HepG2 (cell line): Measurements from ENCODE around the gene TADA3. TPM values are rescaled to one million over a fixed set of nuclear protein-coding genes. Genes with fewer than 3 reads are reported as not detected.

Source experiments
- AHDC1 ChIP-seq: sonication (generic); formaldehyde crosslinking; IDR thresholded peaks from 2 replicates; pipeline ENCODE4 v1.5.1; 2020; ENCODE audit warnings: mild to moderate bottlenecking, missing genetic modification reagents, borderline replicate concordance
- ATF1 ChIP-seq: IDR thresholded peaks from 2 replicates; pipeline ENCODE4 v1.6.1; 2016; ENCODE audit warnings: mild to moderate bottlenecking, control low read depth
- GPBP1L1 ChIP-seq: sonication (generic); formaldehyde crosslinking; IDR thresholded peaks from 2 replicates; pipeline ENCODE4 v1.5.0; 2020; ENCODE audit warnings: mild to moderate bottlenecking, missing genetic modification reagents
- HOXD1 ChIP-seq: sonication (generic); formaldehyde crosslinking; IDR thresholded peaks from 2 replicates; pipeline ENCODE4 v1.5.0; 2020; ENCODE audit warnings: missing genetic modification reagents
- MTERF4 ChIP-seq: sonication (generic); formaldehyde crosslinking; IDR thresholded peaks from 2 replicates; pipeline ENCODE4 v1.8.0; 2023; ENCODE audit warnings: mild to moderate bottlenecking, missing genetic modification reagents
- MYNN ChIP-seq: sonication (generic); formaldehyde crosslinking; IDR thresholded peaks from 2 replicates; pipeline ENCODE4 v1.4.0; 2020; ENCODE audit warnings: mild to moderate bottlenecking, low read depth, missing genetic modification reagents
- NCOA2 ChIP-seq: sonication (generic); formaldehyde crosslinking; IDR thresholded peaks from 2 replicates; pipeline ENCODE4 v1.8.0; 2022; ENCODE audit warnings: inconsistent platforms
- PLSCR1 ChIP-seq: sonication (generic); formaldehyde crosslinking; IDR thresholded peaks from 2 replicates; pipeline ENCODE4 v1.5.0; 2020; ENCODE audit warnings: missing genetic modification reagents, mild to moderate bottlenecking, borderline replicate concordance
- U2AF1 ChIP-seq: fragments of 200-400 bp; formaldehyde crosslinking; optimal IDR thresholded peaks from 2 replicates; pipeline ENCODE3; 2017; ENCODE audit warnings: mild to moderate bottlenecking, low read depth, low read length
- XRCC5 ChIP-seq: fragments of 200-400 bp; formaldehyde crosslinking; optimal IDR thresholded peaks from 2 replicates; pipeline ENCODE3; 2017; ENCODE audit warnings: mild to moderate bottlenecking, low read length
- ZEB1 ChIP-seq: IDR thresholded peaks from 2 replicates; pipeline ENCODE4 v1.6.1; 2012; ENCODE audit warnings: mild to moderate bottlenecking, low read depth, inconsistent platforms; ENCODE audit not compliant: insufficient replicate concordance
- ZFP82 ChIP-seq: sonication (generic); formaldehyde crosslinking; IDR thresholded peaks from 2 replicates; pipeline ENCODE4 v1.5.1; 2020; ENCODE audit warnings: mild to moderate bottlenecking, missing genetic modification reagents, borderline replicate concordance
- ZFYVE20 ChIP-seq: sonication (generic); formaldehyde crosslinking; IDR thresholded peaks from 2 replicates; pipeline ENCODE4 v1.8.0; 2023; ENCODE audit warnings: low read depth, mild to moderate bottlenecking, moderate library complexity, missing genetic modification reagents, borderline replicate concordance
- ZNF264 ChIP-seq: sonication (generic); formaldehyde crosslinking; IDR thresholded peaks from 2 replicates; pipeline ENCODE4 v1.4.0; 2020; ENCODE audit warnings: missing genetic modification reagents
- ZNF343 ChIP-seq: sonication (generic); formaldehyde crosslinking; IDR thresholded peaks from 2 replicates; pipeline ENCODE4 v1.4.0; 2020; ENCODE audit warnings: mild to moderate bottlenecking, missing genetic modification reagents
- ZNF550 ChIP-seq: sonication (generic); formaldehyde crosslinking; IDR thresholded peaks from 2 replicates; pipeline ENCODE4 v1.4.0; 2020; ENCODE audit warnings: mild to moderate bottlenecking, missing genetic modification reagents, borderline replicate concordance
- ZNF567 ChIP-seq: sonication (generic); formaldehyde crosslinking; IDR thresholded peaks from 2 replicates; pipeline ENCODE4 v1.8.1; 2023; ENCODE audit warnings: mild to moderate bottlenecking, missing genetic modification reagents, borderline replicate concordance
- ZNF747 ChIP-seq: sonication (generic); formaldehyde crosslinking; IDR thresholded peaks from 2 replicates; pipeline ENCODE4 v1.8.1; 2023; ENCODE audit warnings: missing genetic modification reagents, mild to moderate bottlenecking, borderline replicate concordance
- ZSCAN21 ChIP-seq: sonication (generic); formaldehyde crosslinking; IDR thresholded peaks from 2 replicates; pipeline ENCODE4 v1.8.0; 2022; ENCODE audit warnings: mild to moderate bottlenecking, missing genetic modification reagents, moderate library complexity, borderline replicate concordance
- polyA plus RNA-seq, 8 experiments: library from polyadenylated mRNA; depleted of rRNA in 3 of 8; stranded (reverse) in 7 of 8; unstranded in 1 of 8; fragments of >200 nt; fragmentation: Illumina TruSeq in 4 of 8; extraction: Trizol in 4 of 8; gene quantifications; 2 replicates each; pipeline versions ENCODE4 v1.2.1 to v1.2.3, GENCODE V29; 2011 to 2016; ENCODE audit warnings: low read depth in 4 of 8, missing spikeins in 1 of 8, mixed read lengths in 1 of 8; ENCODE audit not compliant: insufficient read depth in 1 of 8
- total RNA-seq, 5 experiments: library from RNA; depleted of rRNA; stranded (reverse); fragments of >200 nt; fragmentation: Illumina TruSeq; extraction: Trizol; gene quantifications; 2 replicates each; pipeline ENCODE4 v1.2.3, GENCODE V29; 2016; ENCODE audit warnings: low read depth in 1 of 5
- TF ChIP-seq, protein P1 (sequence below): sonication (generic); formaldehyde crosslinking; IDR thresholded peaks from 2 replicates; pipeline ENCODE4 v1.8.0; 2022; ENCODE audit warnings: mild to moderate bottlenecking, missing genetic modification reagents; ENCODE audit not compliant: insufficient replicate concordance

TADA3 gene
- total and polyA plus RNA-seq, 2 of the 13 experiments (the other 11 are each of a cell fraction or from before 2014, with no cell fraction given) = 32.1 to 37.1 TPM

DNA sequence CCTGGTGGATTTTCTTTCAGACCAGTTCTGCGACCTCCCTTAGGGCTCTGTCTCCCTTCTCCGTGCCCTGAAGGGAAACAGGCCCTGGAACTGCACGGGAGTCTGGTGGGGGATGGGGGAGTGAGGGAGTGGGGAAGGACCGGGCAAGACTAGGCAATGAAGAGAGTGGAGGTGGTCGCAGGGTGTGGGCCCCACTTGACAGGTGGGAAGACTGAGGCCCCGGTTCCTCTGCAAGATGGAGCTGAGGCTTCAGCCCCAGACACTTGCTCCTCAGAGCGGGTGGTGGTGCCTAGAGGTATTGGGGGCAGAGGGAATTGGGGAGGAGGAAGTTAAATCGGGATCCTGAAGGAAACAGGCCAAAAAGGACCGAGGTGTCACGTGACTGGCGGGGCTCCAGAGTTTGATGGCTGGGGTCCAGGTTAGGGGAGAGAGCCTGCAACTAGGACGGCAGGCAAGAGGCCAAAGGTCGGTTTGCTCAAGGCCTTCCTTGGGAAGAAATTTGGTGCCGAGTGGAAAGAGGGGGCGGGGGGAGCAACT is 21.9 kb downstream of the TADA3 start (continued):
- TF ChIP-seq, protein P1, sequence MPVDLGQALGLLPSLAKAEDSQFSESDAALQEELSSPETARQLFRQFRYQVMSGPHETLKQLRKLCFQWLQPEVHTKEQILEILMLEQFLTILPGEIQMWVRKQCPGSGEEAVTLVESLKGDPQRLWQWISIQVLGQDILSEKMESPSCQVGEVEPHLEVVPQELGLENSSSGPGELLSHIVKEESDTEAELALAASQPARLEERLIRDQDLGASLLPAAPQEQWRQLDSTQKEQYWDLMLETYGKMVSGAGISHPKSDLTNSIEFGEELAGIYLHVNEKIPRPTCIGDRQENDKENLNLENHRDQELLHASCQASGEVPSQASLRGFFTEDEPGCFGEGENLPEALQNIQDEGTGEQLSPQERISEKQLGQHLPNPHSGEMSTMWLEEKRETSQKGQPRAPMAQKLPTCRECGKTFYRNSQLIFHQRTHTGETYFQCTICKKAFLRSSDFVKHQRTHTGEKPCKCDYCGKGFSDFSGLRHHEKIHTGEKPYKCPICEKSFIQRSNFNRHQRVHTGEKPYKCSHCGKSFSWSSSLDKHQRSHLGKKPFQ (CRISPR knock-in tag) = no peak
- TF ChIP-seq ZNF264 (CRISPR knock-in tag) = no peak
- no peak for TF ChIP-seq U2AF1
- TF ChIP-seq PLSCR1 = no peak
- no peak for TF ChIP-seq ZFYVE20 (CRISPR knock-in tag)
- no peak for TF ChIP-seq AHDC1 (CRISPR knock-in tag)
- TF ChIP-seq GPBP1L1 (CRISPR knock-in tag) = no peak
- no peak for TF ChIP-seq ZNF343 (CRISPR knock-in tag)
- no peak for TF ChIP-seq ATF1 (CRISPR knock-in tag)
- no peak for TF ChIP-seq ZFP82 (CRISPR knock-in tag)
- TF ChIP-seq MTERF4 (CRISPR knock-in tag) = 0 out of 2 replicates have a peak, but pooled peaks have one; percentile 31
- TF ChIP-seq HOXD1 = no peak
- no peak for TF ChIP-seq XRCC5
- no peak for TF ChIP-seq NCOA2 (CRISPR knock-in tag)
- no peak for TF ChIP-seq ZNF550 (CRISPR knock-in tag)
- no peak for TF ChIP-seq ZEB1
- TF ChIP-seq ZNF747 (CRISPR knock-in tag) = no peak
- TF ChIP-seq ZSCAN21 (CRISPR knock-in tag) = no peak
- TF ChIP-seq MYNN (CRISPR knock-in tag) = no peak
- no peak for TF ChIP-seq ZNF567 (CRISPR knock-in tag)
